Kidney (tissue), 14 donors: ENCODE results near the gene RLN1. TPM values are rescaled to one million over a fixed set of nuclear protein-coding genes. Genes with fewer than 3 reads are reported as not detected.

ENCODE experiments used
- DNase-seq, 5 donors: peaks; one replicate each; pipeline ENCODE4 v3.0.0-alpha.2; 2013 to 2020
- FAIRE-seq: peaks from 2 replicates; lab custom pipeline; 2012; peaks lifted over from hg19 to GRCh38; lab: Jason Lieb, UNC
- H3K27ac ChIP-seq, 2 donors: one replicate each; pipeline ENCODE4 v1.7.0; 2013; ENCODE audit warnings: low read depth in 2 of 2, low read length in 2 of 2, inconsistent platforms in 1 of 2
- H3K27me3 ChIP-seq: one replicate; pipeline ENCODE4 v1.7.1; 2013; ENCODE audit warnings: low read length, inconsistent platforms; ENCODE audit not compliant: control insufficient read depth, insufficient read depth
- H3K36me3 ChIP-seq, 3 donors: one replicate each; pipeline versions ENCODE4 v1.7.0 to v1.7.1; 2013; ENCODE audit warnings: low read length in 3 of 3, control low read depth in 1 of 3, inconsistent platforms in 1 of 3; ENCODE audit not compliant: insufficient read depth in 3 of 3, control insufficient read depth in 2 of 3
- H3K4me1 ChIP-seq, 3 donors: one replicate each; pipeline versions ENCODE4 v1.7.0 to v1.7.1; 2013; ENCODE audit warnings: low read length in 3 of 3, inconsistent platforms in 1 of 3, low read depth in 1 of 3; ENCODE audit not compliant: control insufficient read depth in 2 of 3, insufficient read depth in 2 of 3
- H3K4me3 ChIP-seq, 3 donors: one replicate each; pipeline versions ENCODE4 v1.7.0 to v1.8.1; 2013; ENCODE audit warnings: low read length in 3 of 3, control low read depth in 1 of 3, inconsistent platforms in 1 of 3
- H3K9ac ChIP-seq, 3 donors: one replicate each; pipeline versions ENCODE4 v1.7.0 to v1.7.1; 2013; ENCODE audit warnings: low read length in 3 of 3, control low read depth in 1 of 3, inconsistent platforms in 1 of 3
- H3K9me3 ChIP-seq, 3 donors: one replicate each; pipeline versions ENCODE4 v1.7.0 to v1.7.1; 2013; ENCODE audit warnings: low read length in 3 of 3, control low read depth in 1 of 3, inconsistent platforms in 1 of 3; ENCODE audit not compliant: control insufficient read depth in 2 of 3, insufficient read depth in 1 of 3
- intact Hi-C: fragments of 100-400 bp; cut with DNase I; formaldehyde crosslinking; loops from one replicate; pipeline ENCODE4 v1.11.1; 2022
- polyA plus RNA-seq: library from polyadenylated mRNA; stranded (reverse); fragments of 350-450 nt; fragmentation: Illumina TruSeq; extraction: RNeasy Lipid Tissue Mini Kit (QIAGEN cat#74804); gene quantifications from one replicate; pipeline ENCODE4 v1.2.3, GENCODE V29; 2014; ENCODE audit warnings: low read depth, low replicate concordance; ENCODE audit not compliant: insufficient read depth
- total RNA-seq: library from RNA; stranded (reverse); fragmentation: NEBNext Ultra II Directional; extraction: Animal tissue kit (Norgen Biotek cat#: 25700); gene quantifications from one replicate; pipeline ENCODE4 v1.2.1, GENCODE V29; 2021
- TF ChIP-seq, protein P1 (sequence below): IDR thresholded peaks from 3 replicates; pipeline ENCODE4 v1.5.1; 2012; ENCODE audit warnings: mild to moderate bottlenecking, moderate library complexity, borderline replicate concordance; ENCODE audit not compliant: insufficient read depth; ENCODE audit errors: extremely low read depth
- donor health status: control.
- donor health status: control.
- donor health status: control.
- donor health status: control.
- donor health status: control.
- donor health status: DM: yes; HTN: yes; CAD: no.
- donor health status: Normal renal cell carcinoma (clear cell type).

RLN1 gene
- total and polyA plus RNA-seq, 2 donors from 2014 or later: 0.57 to 0.82 TPM

DNA sequence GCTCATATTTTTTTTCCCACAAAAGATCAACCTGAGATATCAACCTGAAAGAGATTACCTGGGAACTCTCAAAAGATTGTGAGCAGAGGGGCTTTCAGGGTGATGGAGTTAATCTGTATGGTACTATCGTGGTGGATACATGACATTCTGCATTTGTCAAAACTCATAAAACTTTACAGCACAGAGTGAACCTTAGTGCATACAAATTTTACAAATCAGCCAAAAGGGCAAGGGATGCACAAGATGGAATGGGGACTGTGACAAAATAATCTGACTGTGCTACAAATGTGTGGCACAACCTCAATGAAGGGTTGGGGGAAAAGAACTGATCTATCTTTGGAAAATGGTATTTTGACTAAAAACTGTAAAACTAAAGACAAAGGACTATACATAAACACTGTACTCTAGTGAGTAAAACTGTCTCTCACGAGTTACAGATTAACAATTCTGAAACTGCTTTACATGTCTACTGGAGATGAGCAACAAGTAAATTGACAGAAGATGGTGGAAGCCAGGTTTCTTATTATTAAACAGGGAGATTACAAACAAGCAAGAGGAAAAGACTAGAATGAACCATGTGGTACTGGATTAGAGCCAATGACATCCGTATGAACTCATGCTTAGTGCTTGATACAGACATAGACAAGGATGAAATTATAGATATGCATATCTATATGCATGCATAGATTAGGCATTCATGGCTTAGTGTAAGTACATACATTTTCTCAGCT lies 24.8 kb upstream of the RLN1 start:
- H3K9me3 ChIP-seq: peaks cover 0 to 3% (median 0%) of the 10 kb centered on the region in 3 donors
- no peak overlapping the region for H3K27ac ChIP-seq
- FAIRE-seq (no peak), DNase-seq (peak in 1 of 5 donors; percentile 3)
- H3K9ac ChIP-seq: no peak overlapping the region
- TF ChIP-seq, protein P1, sequence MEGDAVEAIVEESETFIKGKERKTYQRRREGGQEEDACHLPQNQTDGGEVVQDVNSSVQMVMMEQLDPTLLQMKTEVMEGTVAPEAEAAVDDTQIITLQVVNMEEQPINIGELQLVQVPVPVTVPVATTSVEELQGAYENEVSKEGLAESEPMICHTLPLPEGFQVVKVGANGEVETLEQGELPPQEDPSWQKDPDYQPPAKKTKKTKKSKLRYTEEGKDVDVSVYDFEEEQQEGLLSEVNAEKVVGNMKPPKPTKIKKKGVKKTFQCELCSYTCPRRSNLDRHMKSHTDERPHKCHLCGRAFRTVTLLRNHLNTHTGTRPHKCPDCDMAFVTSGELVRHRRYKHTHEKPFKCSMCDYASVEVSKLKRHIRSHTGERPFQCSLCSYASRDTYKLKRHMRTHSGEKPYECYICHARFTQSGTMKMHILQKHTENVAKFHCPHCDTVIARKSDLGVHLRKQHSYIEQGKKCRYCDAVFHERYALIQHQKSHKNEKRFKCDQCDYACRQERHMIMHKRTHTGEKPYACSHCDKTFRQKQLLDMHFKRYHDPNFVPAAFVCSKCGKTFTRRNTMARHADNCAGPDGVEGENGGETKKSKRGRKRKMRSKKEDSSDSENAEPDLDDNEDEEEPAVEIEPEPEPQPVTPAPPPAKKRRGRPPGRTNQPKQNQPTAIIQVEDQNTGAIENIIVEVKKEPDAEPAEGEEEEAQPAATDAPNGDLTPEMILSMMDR: no peak
- no peaks in the 10 kb centered on the region for H3K4me1 ChIP-seq
- intact Hi-C loops: no loop called here
- no peak overlapping the region for H3K4me3 ChIP-seq
- H3K36me3 ChIP-seq: no peaks in the 10 kb centered on the region
- no peaks in the 10 kb centered on the region for H3K27me3 ChIP-seq

DNA sequence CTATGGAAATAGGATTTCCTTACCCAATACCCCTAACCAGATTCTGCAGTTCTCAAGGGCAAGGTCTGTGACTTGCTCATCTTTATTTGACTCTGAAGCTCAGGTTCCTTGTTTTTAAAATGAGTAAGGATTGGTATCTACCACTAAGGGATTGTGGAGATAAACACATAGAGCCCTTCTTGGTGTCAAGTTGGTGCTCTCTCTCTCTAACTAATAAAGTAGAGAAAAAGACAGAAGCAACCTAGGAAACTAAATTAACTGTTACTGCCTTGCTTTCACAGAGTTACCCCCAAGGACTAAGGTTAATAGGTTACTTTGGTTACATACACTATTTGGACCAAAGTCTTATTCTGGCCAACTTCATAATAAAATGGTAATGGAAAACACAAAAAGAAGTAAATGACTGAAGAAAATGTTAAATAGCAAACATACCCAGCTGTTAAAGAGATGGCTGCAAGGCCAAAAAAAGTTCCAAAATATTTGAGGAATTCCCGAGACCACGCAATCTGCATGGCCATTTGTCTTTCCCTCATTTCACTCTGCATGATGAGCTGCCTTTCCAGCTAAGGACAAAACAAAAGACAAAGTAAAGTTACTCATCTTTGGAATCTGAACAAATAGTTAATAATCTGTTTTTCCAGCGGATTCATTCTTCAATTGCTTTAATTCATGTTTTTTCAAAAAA lies 21.8 kb upstream of the RLN1 start:
- TF ChIP-seq, protein P1: no peak
- Histone ChIP-seq H3K4me3 (no peak overlapping the region), H3K9me3 (no peaks in the 10 kb centered on the region), H3K27me3 (no peaks in the 10 kb centered on the region), H3K9ac (no peak overlapping the region), H3K36me3 (no peaks in the 10 kb centered on the region), H3K27ac (no peak overlapping the region), H3K4me1 (no peaks in the 10 kb centered on the region)
- intact Hi-C loops: no loop called here
- FAIRE-seq (no peak), DNase-seq (no peak)

DNA sequence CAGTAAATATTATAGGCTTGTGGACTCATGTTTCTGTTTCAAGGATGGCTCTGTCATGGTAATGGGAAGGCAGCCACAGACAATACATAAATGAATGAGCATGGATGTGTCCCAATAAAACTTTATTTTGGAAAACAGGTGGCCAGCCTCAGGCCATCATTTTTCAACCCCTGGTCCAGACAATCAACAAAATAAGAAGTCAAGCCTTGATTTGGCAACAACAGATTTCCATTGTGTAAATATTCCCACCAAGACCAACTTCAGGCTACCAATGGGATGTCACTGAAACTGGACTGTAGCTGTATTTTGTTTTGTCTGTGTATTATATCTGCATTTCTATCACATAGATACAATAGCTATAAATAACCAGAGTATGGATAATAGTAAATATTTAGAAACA lies 20.7 kb upstream of the RLN1 start:
- FAIRE-seq (no peak), DNase-seq (no peak)
- Histone ChIP-seq H3K9ac (no peak overlapping the region), H3K9me3 (no peaks in the 10 kb centered on the region), H3K4me1 (no peaks in the 10 kb centered on the region), H3K27me3 (no peaks in the 10 kb centered on the region), H3K27ac (no peak overlapping the region), H3K4me3 (no peak overlapping the region), H3K36me3 (no peaks in the 10 kb centered on the region)
- intact Hi-C loops: no loop called here
- TF ChIP-seq, protein P1: no peak
